ENCODE measurements around the gene GAB2.

GAB2 gene

DNA sequence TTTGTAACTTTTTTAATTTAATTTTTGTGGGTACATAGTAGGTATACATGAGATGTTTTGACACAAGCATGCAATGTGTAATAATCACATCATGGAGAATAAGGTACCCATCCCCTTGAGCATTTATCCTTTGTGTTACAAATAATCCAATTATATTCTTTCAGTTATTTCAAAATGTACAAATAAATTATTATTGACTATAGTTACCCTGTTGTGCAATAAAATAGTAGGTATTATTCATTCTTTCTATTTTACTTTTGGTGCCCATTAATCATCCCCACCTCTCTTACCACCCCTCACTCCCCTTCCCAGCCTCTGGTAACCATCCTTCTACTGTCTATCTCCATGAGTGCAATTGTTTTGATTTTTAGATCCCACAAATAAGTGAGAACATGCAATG is 83.5 kb downstream of the GAB2 start:
- H3K27me3 ChIP-seq (ENCODE audit: insufficient read depth, low read length, poor library complexity): no peaks in the 10 kb centered on the region
- TF ChIP-seq CTCF (IDR thresholded peaks at IDR 0.05; ENCODE audit: borderline replicate concordance, extremely low read depth, low read length, poor library complexity, severe bottlenecking) (no peak), EZH2 (IDR thresholded peaks at IDR 0.05; ENCODE audit: borderline replicate concordance, low read depth, low read length, severe bottlenecking) (no peak)
- no peak overlapping the region for H3K4me2 ChIP-seq (ENCODE audit: insufficient read depth, low read length)

GRCh38 chr11:78332872-78333271 is 84.7 kb downstream of the GAB2 start:
- Histone ChIP-seq H3K36me3 (ENCODE audit: insufficient read depth, low read length) (peaks cover 3% of the 10 kb centered on the region; the same call in 1 of the 2 replicates), H3K9ac (ENCODE audit: low read depth, low read length) (no peak overlapping the region), H3K4me1 (ENCODE audit: insufficient read depth, low read length) (peaks cover 80% of the 10 kb centered on the region), H3K9me3 (ENCODE audit: insufficient read depth, low read length, severe bottlenecking) (no peaks in the 10 kb centered on the region), H3K79me2 (ENCODE audit: insufficient read depth, low read length) (peaks cover 100% of the 10 kb centered on the region), H3K4me2 (ENCODE audit: insufficient read depth, low read length) (no peak overlapping the region), H2AFZ (ENCODE audit: low read depth, low read length) (no peak overlapping the region), H3K27me3 (ENCODE audit: insufficient read depth, low read length, poor library complexity) (no peaks in the 10 kb centered on the region), H4K20me1 (ENCODE audit: insufficient read depth, low read length) (peaks cover 17% of the 10 kb centered on the region; the same call in 1 of the 2 replicates), H3K27ac (ENCODE audit: low read length) (peak overlapping the region; percentile 62), H3K4me3 (ENCODE audit: low read depth in 1 of 2, low read length in 2 of 2) (no peak overlapping the region)
- TF ChIP-seq CTCF (IDR thresholded peaks at IDR 0.05; ENCODE audit: borderline replicate concordance, extremely low read depth, low read length, poor library complexity, severe bottlenecking): no peak
- no peak for TF ChIP-seq EZH2 (IDR thresholded peaks at IDR 0.05; ENCODE audit: borderline replicate concordance, low read depth, low read length, severe bottlenecking)
- ATAC-seq (ENCODE audit: insufficient read depth, low read depth): 0 out of 3 replicates have a peak, but pooled peaks have one; percentile 3
- no peak for DNase-seq

More for the DNA sequence above, 83.5 kb downstream of the GAB2 start:
- no peak overlapping the region for H3K9ac ChIP-seq (ENCODE audit: low read depth, low read length)
- no peak for DNase-seq
- ATAC-seq (ENCODE audit: insufficient read depth, low read depth): no peak
- H2AFZ ChIP-seq (ENCODE audit: low read depth, low read length): no peak overlapping the region
- peaks cover 17% of the 10 kb centered on the region; the same call in 1 of the 2 replicates for H4K20me1 ChIP-seq (ENCODE audit: insufficient read depth, low read length)
- H3K36me3 ChIP-seq (ENCODE audit: insufficient read depth, low read length): peaks cover 3% of the 10 kb centered on the region; the same call in 1 of the 2 replicates
- no peak overlapping the region for H3K4me3 ChIP-seq (ENCODE audit: low read depth in 1 of 2, low read length in 2 of 2)
- H3K27ac ChIP-seq (ENCODE audit: low read length): peak overlapping the region; percentile 36; the same call in 1 of the 2 replicates
- H3K9me3 ChIP-seq (ENCODE audit: insufficient read depth, low read length, severe bottlenecking): no peaks in the 10 kb centered on the region
- H3K79me2 ChIP-seq (ENCODE audit: insufficient read depth, low read length): peaks cover 100% of the 10 kb centered on the region
- peaks cover 80% of the 10 kb centered on the region for H3K4me1 ChIP-seq (ENCODE audit: insufficient read depth, low read length)

DNA sequence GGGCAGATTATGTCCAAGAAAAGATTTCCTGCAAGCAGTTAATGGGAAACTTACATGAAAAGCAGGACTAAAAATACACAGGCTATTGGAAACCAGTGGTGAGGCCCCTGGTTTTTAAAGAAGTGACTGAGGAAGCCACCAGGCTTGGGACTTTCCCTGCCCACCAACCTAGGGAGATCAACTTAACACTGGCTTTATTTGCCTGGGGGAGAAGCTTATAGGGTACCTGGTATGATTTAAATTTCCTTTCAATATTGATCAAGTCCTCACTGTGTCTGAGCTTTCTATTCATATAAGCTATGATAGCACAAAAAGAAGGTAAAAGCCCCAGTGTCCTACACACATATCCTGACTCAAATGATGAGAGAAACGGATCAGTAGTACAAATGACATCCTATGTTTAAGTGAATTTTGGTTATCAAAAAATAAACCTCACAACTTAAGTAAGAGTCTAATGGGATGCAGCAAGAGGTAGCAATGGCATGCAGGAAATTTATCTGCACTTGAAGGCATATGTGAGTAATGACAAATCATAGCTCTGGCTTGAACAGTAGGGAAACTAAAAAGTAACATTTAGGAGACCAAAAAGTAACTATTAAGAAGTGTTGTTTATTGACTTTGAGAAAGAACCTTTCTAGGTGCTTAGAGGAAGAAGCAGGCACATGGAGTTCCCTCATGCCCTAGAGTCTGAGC is 85.3 kb downstream of the GAB2 start:
- H2AFZ ChIP-seq (ENCODE audit: low read depth, low read length): no peak overlapping the region
- H3K27ac ChIP-seq (ENCODE audit: low read length): peak overlapping the region; percentile 62
- H4K20me1 ChIP-seq (ENCODE audit: insufficient read depth, low read length): peaks cover 17% of the 10 kb centered on the region; the same call in 1 of the 2 replicates
- peaks cover 80% of the 10 kb centered on the region for H3K4me1 ChIP-seq (ENCODE audit: insufficient read depth, low read length)
- no peaks in the 10 kb centered on the region for H3K9me3 ChIP-seq (ENCODE audit: insufficient read depth, low read length, severe bottlenecking)
- no peaks in the 10 kb centered on the region for H3K27me3 ChIP-seq (ENCODE audit: insufficient read depth, low read length, poor library complexity)
- DNase-seq: no peak
- no peak for TF ChIP-seq EZH2 (IDR thresholded peaks at IDR 0.05; ENCODE audit: borderline replicate concordance, low read depth, low read length, severe bottlenecking)
- TF ChIP-seq CTCF (IDR thresholded peaks at IDR 0.05; ENCODE audit: borderline replicate concordance, extremely low read depth, low read length, poor library complexity, severe bottlenecking): no peak
- H3K9ac ChIP-seq (ENCODE audit: low read depth, low read length): no peak overlapping the region
- no peak overlapping the region; the same call in 1 of the 2 replicates for H3K4me2 ChIP-seq (ENCODE audit: insufficient read depth, low read length)
- H3K4me3 ChIP-seq (ENCODE audit: low read depth in 1 of 2, low read length in 2 of 2): no peak overlapping the region
- peaks cover 3% of the 10 kb centered on the region; the same call in 1 of the 2 replicates for H3K36me3 ChIP-seq (ENCODE audit: insufficient read depth, low read length)
- ATAC-seq (ENCODE audit: insufficient read depth, low read depth): peak; percentile 23; the same call in 1 of the 3 replicates
- H3K79me2 ChIP-seq (ENCODE audit: insufficient read depth, low read length): peaks cover 100% of the 10 kb centered on the region

Measured in DND-41 (cell line).